Stimulated activated naive CD4-positive, alpha-beta T cell treated with Interleukin-2 at 50 U/mL for 16 hours (primary cell): ENCODE measurements around the gene CD40.
"Not testable (repeated sequence)": the region's sequence is repeated elsewhere in the genome, so short reads cannot be mapped to it uniquely, and the experiment has no call there.

Experiments used
- DNase-seq: peaks from one replicate; lab custom pipeline; 2025; lab: John Stamatoyannopoulos, UW

The CD40 gene

GRCh38 chr20:46093531-46093930 is 24.6 kb upstream of the CD40 start:
- no peak for DNase-seq

- DNase-seq: no peak
Measured at GRCh38 chr20:46099491-46100287, 18.4 kb upstream of the CD40 start.

GRCh38 chr20:46100444-46100843 is 17.7 kb upstream of the CD40 start:
- not testable (repeated sequence) for DNase-seq

GRCh38 chr20:46100988-46101387 is 17.1 kb upstream of the CD40 start:
- no peak for DNase-seq

GRCh38 chr20:46101957-46102356 is 16.2 kb upstream of the CD40 start:
- DNase-seq: no peak

- no peak for DNase-seq
Measured at GRCh38 chr20:46102940-46103339, 15.2 kb upstream of the CD40 start.

- no peak for DNase-seq
Measured at GRCh38 chr20:46104262-46104661, 13.9 kb upstream of the CD40 start.

- DNase-seq: no peak
Measured at GRCh38 chr20:46107061-46107460, 11.1 kb upstream of the CD40 start.

- no peak for DNase-seq
Measured at GRCh38 chr20:46108435-46108841, 9.7 kb upstream of the CD40 start.

- DNase-seq: no peak
Measured at GRCh38 chr20:46108976-46109375, 9.1 kb upstream of the CD40 start.

GRCh38 chr20:46111028-46111835 is 6.9 kb upstream of the CD40 start:
- peak; percentile 7 for DNase-seq

- DNase-seq: no peak
Measured at GRCh38 chr20:46111836-46112212, 6.3 kb upstream of the CD40 start.

- DNase-seq: no peak
Measured at GRCh38 chr20:46112430-46113112, 5.5 kb upstream of the CD40 start.

- DNase-seq: no peak
Measured at GRCh38 chr20:46113113-46113470, 5.0 kb upstream of the CD40 start.

- DNase-seq: no peak
Measured at GRCh38 chr20:46114449-46114848, 3.7 kb upstream of the CD40 start.

- no peak for DNase-seq
Measured at GRCh38 chr20:46118481-46119020, 437 bp downstream of the CD40 start.

GRCh38 chr20:46119028-46119546 is 973 bp downstream of the CD40 start:
- no peak for DNase-seq

- no peak for DNase-seq
Measured at GRCh38 chr20:46119547-46119946, 1.4 kb downstream of the CD40 start.

- no peak for DNase-seq
Measured at GRCh38 chr20:46120136-46120535, 2.0 kb downstream of the CD40 start.

- no peak for DNase-seq
Measured at GRCh38 chr20:46121184-46121930, 3.2 kb downstream of the CD40 start.

- no peak for DNase-seq
Measured at GRCh38 chr20:46122071-46122470, 4.0 kb downstream of the CD40 start.
